Hematopoietic multipotent progenitor cell treated with erythropoietin and hydrocortisone succinate and interleukin-3 and kit ligand, for 6 days (in vitro differentiated cells): Measurements from ENCODE around the gene ZNF385C.

Experiments
- DNase-seq: peaks from one replicate; pipeline ENCODE4 v3.0.0-alpha.2; 2015

ZNF385C gene

DNA sequence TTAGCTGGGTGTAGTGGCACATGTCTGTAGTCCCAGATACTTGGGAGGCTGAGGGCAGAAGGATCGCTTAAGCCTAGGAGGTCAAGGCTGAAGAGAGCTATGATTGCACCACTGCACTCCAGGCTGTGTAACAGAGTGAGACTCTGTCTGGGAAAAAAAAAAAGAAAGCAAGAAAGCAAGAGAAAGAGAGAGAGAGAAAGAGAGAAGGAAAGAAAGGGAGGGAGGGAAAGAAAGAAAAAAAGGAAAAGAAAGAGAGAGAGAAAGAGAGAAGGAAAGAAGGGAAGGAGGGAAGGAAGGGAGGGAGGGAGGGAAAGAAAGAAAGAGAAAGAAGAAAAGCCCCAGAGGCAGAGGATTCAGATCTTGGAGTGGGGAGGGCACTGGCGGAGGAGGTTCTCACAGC is 7.7 kb upstream of the ZNF385C start:
- DNase-seq, result no peak

DNA sequence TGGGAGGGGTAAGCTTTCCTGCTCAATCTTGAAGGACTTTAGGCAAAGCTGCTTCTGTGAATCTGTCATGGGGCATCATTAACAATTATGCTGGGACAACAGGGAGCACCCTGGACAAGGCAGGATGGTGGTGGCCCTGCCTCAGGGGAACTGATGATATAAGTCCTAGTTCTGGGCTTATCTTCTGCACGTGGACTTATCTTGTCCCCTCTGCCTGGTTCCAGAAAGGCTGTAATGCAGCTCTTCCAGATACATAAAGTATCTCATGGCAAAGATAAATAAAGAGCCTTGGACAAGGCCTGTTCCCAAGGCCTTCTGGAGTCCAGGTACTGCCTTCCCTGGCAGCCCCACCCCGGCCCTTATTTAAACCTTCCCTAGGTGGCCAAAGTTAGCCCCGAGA is 6.0 kb upstream of the ZNF385C start:
- DNase-seq, result no peak

DNA sequence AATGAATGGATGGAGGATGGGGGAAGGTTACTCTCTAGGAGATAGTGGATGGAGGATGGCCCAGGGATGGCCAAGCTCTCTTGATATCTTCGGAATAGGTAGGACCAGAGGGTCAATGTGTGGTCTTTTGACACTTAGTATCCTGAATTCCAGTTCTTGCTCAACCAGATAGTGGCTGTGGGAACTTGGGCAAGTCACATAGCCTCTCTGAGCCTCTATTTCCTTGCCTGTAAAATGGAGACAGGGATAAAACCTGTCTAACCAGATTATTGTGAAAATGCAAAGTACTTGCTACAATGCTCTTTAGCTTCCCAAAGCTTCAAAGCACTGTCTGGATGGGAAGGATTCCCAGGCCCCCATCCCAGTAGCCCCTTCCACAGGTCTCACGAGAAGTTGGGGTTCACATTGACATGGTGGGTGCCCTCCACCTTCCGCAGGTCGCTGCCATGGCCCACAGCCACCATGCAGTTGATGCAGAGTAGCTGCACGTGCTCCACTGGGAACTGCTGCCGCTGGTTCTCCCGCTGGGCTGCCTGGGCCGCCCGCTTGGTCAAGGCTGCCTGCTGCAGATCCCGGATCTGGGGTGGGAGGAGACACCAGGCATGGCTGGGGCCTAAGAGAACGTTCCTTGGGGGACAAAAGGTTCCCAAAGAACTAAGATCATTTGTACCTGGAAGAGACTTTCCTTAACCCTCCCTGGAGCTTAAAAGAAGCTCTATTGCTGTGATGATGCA is 5.1 kb upstream of the ZNF385C start:
- no peak for DNase-seq

- peak; percentile 82 for DNase-seq
Measured at GRCh38 chr17:42101513-42102292, 3.4 kb upstream of the ZNF385C start.

GRCh38 chr17:42098730-42099399 is 592 bp upstream of the ZNF385C start:
- DNase-seq, result no peak

DNA sequence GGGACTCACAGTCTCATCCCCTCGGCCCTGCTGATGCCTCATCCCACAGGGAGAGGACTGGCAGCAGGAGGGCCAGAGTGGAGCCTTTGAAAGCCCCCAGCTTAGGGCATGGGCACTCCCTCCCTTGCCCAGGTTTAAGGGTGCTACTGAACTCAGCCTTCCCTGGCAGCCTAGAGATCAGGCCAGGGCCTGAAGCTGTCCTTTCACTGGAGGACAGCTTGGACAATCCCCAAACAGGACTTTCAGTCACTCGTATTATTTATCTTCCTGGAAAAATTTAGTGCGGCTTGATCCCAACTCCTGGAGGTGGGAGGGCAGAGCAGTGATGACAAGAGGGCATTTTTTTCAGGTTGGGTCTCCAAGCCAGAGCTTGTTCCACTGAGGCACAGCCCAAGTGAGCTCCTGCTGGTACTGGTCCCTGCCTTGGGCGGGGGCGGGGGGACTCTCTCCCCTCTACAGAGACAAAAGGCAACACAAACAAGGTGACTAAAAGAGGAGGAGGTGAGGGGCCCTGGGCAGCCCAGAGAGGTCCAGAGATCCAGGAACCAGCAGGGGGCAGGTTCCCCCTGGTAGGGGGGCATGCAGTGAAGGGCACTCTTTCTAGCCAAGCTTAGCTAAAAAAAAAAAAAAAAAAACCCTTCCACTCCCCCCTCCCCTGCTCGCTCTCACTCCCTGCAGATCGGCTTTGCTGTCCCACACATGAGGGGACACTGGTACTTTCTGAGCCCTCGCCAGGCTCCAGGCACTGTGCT is 1.7 kb downstream of the ZNF385C start:
- DNase-seq, result no peak

DNA sequence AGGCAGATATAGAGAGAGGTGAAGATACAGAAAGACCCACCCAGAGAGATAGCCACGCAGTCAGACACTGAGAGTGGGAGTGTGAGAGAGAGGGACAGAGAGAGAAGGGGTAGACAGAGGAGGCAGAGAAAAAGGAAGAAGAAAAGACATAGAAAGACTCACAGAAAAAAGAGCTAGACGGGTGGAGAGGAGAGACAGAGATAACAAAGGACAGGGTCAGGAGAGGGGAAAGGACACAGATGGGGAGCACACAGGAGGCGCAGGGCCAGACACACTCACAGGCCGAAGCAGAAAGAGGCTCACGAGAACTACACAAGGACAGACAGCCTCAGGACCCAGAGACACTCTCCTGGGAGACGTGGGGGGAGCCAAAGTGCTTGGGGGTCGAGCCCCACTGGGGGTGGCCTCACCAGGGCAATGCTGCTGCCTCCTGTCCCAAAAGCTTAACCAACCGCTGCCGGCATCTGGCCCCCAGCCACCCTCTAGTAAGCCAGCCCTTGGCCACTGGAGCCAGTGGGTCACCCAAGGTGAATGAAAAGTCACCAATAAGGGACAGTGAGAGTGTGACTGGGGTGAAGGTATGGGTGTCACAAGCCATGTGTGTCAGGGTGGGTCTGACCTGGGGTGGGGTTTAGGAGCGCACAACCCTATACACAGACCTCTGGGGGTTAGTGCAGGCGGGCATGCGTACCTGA is 3.8 kb downstream of the ZNF385C start:
- no peak for DNase-seq

DNA sequence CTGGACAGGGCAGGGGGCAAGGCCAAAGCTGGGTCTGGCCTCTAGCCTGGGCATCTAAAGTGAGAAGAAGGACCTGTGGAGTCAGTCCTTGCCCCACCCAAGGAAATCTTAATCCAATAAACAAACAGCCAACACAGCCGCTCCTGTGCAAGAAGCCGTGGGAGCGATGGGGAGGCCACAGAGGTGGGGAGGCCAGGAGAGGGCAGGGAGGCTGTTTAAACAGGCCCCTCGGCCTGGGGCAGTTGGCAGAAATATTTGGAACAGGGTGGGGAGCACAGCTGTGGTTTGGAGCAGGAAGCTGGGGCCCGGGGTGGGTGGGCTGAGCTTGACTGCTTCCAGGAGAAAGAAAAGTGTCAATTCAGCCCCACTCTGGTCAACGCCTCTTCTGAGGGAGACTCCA is 5.3 kb downstream of the ZNF385C start:
- DNase-seq, result no peak

- no peak for DNase-seq
Measured at GRCh38 chr17:42090964-42091790, 7.1 kb downstream of the ZNF385C start.

DNA sequence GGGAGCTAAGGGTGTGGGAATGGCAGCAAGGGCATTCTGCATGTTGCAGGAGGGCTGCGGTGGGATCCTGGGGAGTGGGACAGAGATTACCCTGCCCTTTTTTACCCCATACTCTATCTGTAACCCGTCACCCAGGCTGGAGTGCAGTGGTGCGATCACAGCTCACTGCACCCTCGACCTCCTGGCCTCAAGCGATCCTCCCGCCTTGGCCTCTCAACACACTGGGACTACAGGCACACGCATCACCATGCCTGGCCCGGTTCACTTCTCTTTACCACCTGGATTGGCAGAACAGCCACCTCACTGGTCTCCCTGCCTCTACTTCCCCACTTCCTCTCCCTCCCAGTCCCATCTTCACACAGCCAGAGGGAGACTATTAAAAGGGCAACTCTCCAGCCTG is 9.5 kb downstream of the ZNF385C start:
- no peak for DNase-seq

DNA sequence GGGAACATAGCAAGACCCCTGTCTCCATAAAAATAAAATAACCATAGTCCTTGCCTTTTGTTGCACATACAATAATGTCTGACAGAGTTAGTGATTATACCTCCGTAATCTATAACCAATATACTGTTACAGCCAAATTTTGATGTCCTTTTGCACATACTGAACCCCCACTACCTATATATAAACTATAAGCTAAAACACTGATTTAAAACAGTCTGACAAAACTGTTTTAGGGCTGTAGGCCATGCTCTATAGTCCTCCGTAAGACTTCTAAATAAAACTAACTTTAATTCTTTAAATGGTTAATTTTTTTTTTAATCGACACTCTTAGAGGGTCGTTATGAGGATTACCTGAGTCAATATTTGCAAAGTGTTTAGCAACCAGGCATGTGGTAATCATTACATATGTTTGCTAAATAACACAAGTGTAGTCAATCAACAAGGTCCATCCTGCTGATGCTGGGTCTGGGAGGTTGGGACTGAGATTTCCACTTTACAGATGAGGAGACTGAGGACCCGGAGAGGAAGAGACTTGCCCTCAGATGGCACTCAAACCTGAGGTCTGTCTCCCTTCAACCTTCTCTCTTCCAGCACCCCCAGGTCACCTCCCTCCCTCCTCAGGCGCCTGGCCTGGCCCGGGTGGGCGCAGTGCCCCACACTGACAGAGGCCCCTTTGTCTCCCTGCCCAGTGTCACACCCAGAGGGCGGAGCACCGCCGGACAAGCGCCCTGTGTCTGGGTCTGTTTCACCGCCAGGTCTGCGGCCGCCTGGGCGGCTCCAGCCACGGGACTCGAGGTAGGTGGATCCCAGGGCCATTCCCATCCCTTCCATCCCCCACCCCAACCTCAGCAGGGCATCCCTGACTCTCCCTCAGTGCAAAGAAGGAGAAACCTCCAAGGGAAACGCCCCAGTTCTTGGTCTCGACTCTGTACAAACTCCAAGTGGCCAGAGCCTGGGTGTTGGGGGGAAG is 10.3 kb downstream of the ZNF385C start:
- no peak for DNase-seq

- no peak for DNase-seq
Measured at GRCh38 chr17:42087042-42087701, 11.1 kb downstream of the ZNF385C start.

DNA sequence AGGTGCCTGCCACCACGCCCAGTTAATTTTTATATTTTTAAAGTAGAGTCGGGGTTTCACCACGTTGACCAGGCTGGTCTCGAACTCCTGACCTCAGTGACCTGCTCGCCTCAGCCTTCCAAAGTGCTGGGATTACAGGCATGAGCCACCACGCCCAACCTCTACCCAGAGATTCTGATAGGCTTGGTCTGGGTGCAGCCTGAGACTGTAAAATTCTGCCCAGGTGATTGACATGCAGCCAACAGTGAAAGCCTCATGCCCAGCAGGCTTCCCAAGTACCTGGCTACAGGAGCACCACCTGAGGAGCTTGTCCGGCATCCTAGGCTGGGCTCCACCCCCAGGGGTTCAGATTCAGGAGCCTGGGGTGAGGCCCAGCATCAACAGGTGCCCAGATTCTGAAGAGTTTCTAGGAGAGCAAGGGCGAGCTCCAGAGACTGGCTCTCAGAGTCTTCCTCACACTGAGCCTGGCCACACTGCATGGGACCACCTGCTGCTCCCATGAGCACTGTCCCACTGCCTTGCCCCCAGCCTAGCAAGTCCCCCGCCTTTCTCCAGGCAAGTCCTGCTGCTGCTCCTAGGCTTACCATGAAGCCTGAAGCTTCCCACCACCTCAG is 16.6 kb downstream of the ZNF385C start:
- DNase-seq, result no peak

DNA sequence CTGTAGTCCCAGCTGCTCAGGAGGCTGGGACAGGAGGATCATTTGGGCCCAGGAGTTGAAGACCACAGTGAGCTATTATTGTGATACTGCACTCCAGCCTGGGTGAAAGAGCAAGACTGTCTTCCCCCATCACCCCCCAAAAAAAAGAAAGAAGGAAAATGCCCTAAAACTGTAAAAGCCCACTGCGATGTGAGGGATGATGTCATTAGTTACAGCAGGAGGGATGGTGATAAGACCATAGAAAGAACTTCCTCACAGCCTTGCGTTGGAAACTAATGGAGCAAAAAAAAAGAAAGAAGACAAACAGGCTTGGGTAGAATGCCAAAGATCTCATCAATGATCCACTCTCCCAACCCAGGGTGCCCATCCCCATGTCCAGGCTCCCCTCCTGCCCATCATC is 18.7 kb downstream of the ZNF385C start:
- DNase-seq, result no peak

DNA sequence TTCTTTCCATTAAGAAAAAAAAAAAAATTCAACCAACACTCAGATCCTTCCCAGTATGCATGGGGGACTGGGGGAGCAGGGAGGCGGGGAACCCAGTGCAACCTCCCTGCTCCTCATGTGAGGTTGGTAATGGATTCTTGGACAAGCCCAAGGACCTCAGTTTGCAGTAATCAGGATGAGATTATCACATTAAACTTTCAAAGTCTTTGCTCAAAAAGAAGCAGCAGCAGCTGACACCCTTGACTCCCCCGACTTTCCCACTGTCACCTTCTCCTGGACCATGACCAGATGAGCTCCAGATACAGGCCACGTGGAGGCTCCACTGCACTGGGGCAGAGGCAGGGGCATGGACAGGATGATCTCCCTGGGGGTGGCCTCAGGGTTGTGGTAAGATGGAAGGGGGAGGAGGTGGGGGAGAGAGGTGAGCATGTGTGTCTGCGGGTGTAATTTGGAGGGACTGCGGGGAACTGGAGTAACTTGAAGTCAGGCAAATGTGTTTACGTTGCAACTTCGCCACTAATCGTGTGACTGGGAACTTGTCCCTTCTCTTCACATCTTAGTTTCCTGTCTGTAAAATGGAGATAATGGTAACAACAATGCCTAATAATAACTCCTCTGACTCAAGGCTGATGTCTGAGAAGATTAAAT is 19.8 kb downstream of the ZNF385C start:
- DNase-seq, result peak; percentile 57

DNA sequence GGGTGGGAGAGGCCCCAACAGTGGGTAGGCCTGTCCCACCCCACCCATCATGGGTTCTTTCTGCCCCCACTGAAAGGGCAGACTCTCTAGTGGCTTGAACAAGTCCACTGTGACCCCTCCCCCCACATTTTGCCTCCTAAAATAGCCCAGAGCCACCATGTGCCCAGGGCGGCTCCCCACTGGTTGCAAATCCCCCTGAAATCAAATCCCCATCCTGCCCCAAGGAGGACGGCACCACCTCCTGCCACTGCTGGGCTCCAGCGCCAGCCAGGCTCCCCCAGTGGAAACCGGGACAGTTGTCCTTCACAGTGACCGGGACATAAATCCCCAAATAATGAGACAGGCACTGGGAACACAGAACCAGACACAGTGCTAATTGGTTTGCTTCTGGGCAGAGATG is 20.5 kb downstream of the ZNF385C start:
- DNase-seq, result no peak

GRCh38 chr17:42076797-42077559 is 21.3 kb downstream of the ZNF385C start:
- no peak for DNase-seq

GRCh38 chr17:42075789-42076188 is 22.5 kb downstream of the ZNF385C start:
- DNase-seq, result no peak
